PFSK-1 (cell line): Measurements from ENCODE around the gene MEPE.

Experiments used
- FOXP2 ChIP-seq: optimal IDR thresholded peaks from 2 replicates; pipeline ENCODE3; 2011; ENCODE audit warnings: borderline replicate concordance, control low read depth, inconsistent platforms; ENCODE audit not compliant: insufficient read depth; ENCODE audit errors: extremely low read length, extremely low read depth
- POLR2AphosphoS5 ChIP-seq: IDR thresholded peaks from 2 replicates; pipeline ENCODE4 v1.6.1; 2012; ENCODE audit warnings: low read depth, mild to moderate bottlenecking, control low read depth, low read length, moderate library complexity
- REST ChIP-seq, 2 experiments: IDR thresholded peaks; 2 replicates each; pipeline versions ENCODE4 v1.6.1 to v1.8.0; 2011 to 2012; ENCODE audit warnings: low read depth in 2 of 2, low read length in 2 of 2, control low read depth in 1 of 2, inconsistent platforms in 1 of 2, mild to moderate bottlenecking in 1 of 2, moderate library complexity in 1 of 2; ENCODE audit not compliant: insufficient read depth in 1 of 2
- SIN3A ChIP-seq: IDR thresholded peaks from 2 replicates; pipeline ENCODE4 v1.6.1; 2012; ENCODE audit warnings: mild to moderate bottlenecking, low read length, moderate library complexity, borderline replicate concordance; ENCODE audit not compliant: insufficient read depth
- TAF1 ChIP-seq: IDR thresholded peaks from 2 replicates; pipeline ENCODE4 v1.6.1; 2012; ENCODE audit warnings: low read length, control low read depth, borderline replicate concordance; ENCODE audit not compliant: insufficient read depth

GRCh38 chr4:87881115-87881514 is 48.3 kb downstream of the MEPE start:
- TF ChIP-seq POLR2AphosphoS5 (no peak), TAF1 (no peak), REST (IDR thresholded peaks at IDR 0.05; ENCODE audit: insufficient read depth in 1 of 2, low read depth in 2 of 2, low read length in 2 of 2) (no peak), SIN3A (no peak), FOXP2 (no peak)
